T1000 (cell line): ENCODE results near the gene SOS2.

ENCODE experiments used
- DNase-seq: peaks from one replicate; lab custom pipeline; 2025; ENCODE audit warnings: mixed read lengths; lab: John Stamatoyannopoulos, UW

SOS2 gene

DNA sequence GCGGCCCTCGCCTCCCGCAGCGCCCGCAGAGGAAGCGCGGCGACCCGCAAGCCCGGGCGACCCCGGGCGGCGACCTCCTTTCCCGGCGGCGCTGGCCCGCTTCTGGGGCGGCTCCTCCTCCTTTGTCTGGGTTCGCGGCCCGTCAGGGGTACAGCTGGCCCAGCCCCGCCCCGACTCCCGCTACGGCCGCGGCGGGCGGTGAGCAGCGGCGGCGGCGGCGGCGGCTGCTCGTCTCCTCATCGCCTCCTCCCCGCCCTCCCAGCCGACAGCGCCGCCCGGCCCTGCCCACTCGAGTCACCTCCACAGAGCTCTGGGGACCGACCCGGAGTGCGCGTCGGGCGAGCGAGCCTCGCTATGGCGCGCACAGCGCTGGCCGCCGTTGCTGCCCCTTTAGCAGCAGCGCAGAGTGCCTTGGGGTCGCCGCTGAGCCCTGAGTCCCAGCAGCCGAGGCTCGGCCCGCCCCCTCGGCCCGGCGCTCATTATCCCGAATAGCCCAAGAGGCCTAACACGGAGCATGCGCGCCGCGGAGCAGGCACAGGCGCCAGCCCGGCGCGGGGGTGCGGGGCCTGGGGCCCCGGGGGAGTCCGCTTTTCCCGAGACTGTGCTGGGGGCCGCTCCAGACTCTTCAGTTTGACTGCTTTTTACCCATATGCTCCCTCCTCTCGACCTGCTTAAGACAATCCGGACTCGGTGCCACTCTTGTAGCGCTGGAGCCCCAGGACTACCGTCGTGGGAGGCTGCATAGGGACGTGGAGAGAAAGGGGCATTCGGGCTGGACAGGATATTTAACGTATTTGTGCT, at the start of gene SOS2:
TSS of gene SOS2 (minus strand) at position 104 of the 801 bp plus-strand sequence. CDS start 295 bp downstream, outside the sequence.
- DNase-seq: peak; percentile 85

DNA sequence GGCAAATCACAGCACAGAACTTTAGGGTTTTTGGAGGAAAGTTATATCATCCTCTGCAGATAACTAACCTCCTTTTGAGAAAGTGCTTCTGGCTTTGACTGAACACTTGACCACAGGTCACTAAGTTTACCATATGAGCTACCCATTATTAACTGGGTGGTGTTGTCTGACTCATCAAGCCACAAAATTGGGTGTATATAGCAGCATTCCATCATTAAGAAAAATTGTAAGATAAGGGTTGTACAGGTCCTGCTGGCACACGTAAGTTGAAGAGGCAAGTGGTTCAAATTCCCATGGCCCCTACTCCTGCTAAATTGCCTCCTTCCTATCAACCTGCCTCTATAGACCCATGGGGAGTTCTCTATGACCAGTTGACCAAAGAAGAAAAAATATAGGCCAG, 41.1 kb upstream of the SOS2 start:
- no peak for DNase-seq

DNA sequence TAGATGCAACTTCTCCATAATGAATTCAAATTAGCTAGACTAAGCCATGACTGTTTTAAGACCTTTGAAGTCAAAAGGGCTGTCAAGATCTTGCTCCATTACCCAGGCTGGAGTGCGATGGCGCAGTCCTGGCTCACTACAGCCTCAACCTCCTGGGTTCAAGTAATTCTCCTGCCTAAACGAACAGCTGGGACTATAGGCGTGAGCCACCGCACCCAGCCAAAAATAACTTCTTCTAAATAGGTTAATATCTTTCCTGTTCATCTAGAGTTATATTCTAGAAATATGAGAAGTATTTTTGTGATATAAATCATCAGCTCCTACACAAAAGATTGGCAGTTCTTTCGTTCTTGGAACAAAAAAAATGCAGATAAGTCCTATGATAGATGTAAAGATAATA, 39.6 kb upstream of the SOS2 start:
- DNase-seq: no peak

DNA sequence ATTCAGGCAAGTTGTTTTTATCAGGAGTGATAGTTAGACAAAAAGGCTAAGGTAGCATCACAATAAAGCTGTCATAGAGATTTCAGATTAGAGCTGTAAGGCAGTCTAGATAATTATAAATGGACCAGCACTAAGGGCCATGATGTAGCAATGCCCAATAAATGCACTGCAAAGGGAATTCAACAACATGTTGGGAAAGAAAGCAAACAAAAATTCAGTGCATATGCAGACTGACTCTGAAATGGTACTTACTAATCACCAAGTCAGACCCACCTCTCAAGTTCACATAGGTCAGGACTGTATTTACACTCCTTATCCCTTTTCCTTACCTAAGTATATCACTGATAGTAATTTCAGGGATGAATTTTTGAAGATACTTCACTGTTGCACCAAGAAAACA, 33.7 kb upstream of the SOS2 start:
- DNase-seq: no peak

DNA sequence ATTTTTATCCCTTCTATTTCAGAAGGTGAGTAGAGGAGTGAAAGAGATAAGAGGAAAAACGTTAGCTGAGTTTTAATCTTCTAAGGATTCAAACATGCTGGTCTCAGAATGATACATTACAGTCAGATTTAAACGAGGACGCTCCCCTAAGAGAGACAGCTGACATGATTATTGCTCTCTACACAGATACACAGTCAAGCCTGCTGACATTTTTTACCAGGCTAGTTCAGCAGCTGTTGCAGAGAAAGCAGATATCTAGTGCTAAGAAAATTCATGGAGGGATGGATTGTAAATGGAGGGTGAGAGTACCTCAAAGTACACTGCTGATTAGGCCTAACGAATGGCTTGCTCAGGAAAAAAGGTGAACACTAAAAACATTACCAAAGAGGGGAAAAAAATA, 31.9 kb upstream of the SOS2 start:
- no peak for DNase-seq

DNA sequence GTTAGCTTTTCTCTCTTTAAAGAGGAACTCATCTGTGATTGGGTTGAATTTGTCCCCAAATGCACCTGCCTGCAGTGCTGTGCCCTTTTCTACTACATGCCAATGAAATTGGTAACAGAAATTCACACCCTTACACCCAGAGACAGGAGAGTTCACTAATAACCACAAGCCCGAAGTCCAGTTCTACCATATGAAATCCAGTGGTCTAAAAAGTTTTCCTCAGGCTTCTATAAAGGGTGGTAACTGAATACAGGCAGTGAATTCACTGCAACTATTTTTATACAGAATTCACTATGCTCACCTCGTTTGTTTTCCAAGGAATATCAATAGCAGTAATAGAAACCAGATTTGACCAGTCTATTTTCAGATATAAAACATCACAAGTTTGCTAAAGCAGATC, 31.5 kb upstream of the SOS2 start:
- no peak for DNase-seq

DNA sequence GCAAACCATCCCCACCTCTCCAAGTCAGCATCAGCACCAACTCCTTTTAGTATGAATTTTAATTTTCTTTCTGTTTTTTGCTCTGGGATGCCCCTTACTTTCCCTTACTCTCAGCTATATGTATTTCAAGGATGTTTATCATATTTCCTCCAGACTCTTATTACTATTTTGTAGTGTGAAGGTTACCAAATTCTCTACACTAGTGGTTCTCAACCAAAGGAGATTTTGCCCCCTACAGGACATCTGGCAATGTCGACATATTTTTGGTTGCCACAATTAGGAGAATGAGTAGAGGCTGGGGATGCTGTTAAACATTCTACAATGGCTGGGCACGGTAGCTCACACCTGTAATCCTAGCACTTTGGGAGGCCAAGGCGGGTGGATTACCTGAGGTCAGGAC, 29.1 kb upstream of the SOS2 start:
- no peak for DNase-seq

DNA sequence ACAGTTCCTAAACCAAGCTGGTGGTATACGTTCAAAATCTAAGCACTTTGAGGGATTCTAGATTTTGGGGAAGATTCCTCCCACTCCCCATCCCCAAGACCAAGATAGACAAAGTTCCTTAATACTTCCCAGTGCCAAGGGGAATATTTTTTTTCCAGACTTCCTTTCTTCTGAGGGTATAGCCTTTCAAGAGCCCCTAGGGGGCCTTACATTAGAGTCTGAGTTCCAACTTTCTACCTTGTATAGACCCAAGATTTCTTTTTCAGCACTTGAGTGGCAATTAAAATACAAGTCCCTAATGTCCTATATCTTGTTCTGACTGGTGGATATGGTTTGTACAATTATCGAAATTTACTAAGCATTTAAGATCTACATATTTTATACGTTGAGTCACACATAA, 28.7 kb upstream of the SOS2 start:
- no peak for DNase-seq

DNA sequence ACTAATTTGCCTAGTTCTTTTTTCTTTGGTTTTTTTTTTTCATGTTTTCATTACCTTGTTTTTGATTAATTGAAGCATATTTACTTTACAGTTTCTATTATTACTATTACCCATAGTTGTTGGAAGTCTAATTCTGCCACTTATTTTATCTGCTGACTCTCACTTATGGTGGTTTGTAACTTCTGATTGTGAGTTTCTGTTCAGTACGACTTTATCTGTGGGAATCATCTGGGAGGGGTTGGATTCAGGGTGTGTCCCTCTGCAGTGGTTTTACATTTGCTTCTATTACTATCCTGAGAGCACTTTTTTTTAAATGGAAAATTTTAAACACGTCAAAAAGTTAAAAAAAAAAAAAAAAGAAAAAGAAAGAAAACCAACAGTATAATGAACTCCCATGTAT, 26.4 kb upstream of the SOS2 start:
- no peak for DNase-seq

DNA sequence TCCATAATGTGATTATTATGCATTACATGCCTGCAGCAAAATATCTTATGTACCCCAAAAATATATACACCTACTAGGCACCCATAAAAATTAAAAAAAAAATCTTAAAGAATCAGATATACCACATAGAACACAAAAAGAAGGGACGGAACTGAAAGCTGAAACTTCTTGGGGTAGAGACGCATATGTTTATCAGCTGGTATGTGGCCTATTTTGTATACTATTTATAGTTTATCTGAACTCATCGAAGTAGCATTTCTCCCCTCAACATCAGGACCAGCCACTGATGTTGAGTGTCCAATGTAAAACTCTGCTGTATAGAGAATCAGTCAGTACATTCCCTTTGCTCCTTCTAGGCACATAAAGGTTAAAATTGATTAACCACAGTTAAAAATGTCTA, 22.9 kb upstream of the SOS2 start:
- DNase-seq: no peak

DNA sequence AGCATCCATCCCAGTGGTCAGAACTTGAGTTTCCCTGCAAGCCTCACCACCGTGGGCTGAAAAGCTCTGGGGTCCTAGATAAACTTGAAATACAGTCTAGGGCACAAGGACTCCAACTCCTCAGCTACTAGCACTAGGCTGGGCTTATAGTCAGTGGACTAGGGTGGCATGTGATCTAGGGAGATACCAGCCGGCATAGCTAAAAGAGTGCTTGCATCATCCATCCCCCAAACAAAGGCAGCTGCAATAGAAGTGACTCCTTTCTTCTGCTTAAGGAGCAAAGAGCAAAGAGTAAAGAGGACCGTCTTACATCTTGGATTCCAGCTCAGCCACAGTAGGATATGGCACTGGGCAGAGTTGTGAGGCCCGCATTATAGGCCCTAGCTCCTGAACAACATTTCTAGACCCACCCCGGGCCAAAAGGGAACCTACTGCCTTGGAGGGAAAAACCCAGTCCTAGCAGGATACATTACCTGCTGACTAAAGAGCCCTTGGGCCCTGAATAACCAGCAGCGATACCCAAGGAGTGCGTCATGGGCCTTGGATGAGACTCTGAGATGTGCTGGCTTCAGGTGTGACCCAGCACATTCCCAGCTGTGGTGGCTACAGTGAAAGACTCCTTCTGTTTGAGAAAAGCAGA, 17.9 kb upstream of the SOS2 start:
- no peak for DNase-seq

DNA sequence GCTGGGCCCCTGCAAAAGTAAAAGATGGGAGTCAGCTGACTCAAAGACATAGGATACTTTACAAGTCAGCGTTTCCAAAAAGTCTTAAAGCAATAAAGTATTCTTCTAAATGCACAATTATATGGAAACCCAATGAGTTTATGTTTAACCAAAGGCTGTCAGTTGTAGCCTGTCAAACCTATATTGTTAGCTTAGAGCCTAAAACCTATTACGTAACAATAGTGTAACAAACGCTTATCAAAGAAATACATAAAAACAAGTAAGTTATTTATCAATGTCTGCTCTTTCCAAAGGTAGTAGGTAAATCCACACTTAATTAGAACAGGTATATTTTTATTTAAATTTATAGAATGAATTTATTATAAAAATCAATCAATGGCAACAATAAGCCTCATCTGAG, 15.9 kb upstream of the SOS2 start:
- no peak for DNase-seq

DNA sequence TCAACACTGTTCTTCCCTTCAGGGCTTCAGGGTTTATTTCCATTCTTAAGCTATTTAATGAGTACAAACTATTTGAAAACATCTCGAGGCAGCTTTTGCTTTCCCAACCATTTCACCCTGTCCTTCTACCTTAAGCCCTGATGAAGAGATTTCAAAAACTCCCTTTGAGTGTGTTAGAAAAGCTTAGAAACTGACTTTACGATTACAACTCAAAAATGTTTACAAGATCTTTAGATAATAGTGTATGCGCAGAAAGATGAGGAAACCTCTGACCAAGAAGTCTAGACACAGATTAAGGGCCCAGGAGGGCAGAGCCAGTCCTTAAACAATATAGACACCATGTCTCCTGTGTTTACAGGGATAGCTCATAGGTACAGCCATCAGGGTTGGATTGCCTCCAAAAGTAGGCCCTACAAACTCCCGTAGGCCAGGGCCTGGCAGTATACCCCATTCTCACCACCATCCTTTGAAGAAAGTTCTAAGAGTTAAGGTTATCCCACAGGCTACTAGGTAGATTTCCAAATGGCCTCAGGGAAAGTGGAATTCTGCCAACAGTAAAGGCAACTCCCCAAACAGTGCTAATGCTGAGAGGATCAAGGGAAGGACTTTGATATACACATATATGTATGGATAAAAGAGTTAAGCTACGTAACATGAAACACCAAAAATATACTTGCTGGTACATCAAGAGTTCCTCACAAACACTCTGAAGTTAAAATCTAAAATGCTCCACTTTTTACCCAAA, 11.4 kb upstream of the SOS2 start:
- no peak for DNase-seq

DNA sequence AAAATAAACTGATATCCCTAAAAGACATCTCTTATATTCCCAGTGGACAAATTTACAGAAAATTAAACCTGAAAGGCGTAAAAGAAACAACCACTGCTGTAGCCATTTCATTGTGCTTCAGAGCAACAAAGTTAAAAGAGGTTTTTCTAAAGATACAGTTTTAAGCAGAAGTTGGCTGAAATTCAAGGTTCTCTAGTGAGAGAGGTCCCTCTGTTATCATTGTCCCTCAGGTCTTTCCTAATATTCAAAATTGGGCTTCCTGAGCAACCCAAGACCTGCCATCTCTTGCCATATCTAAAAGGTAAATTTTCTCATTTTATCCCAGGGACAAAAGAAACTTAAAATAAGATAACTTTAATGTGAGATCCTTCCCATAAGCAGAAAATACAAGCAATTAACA, 10.7 kb upstream of the SOS2 start:
- no peak for DNase-seq

DNA sequence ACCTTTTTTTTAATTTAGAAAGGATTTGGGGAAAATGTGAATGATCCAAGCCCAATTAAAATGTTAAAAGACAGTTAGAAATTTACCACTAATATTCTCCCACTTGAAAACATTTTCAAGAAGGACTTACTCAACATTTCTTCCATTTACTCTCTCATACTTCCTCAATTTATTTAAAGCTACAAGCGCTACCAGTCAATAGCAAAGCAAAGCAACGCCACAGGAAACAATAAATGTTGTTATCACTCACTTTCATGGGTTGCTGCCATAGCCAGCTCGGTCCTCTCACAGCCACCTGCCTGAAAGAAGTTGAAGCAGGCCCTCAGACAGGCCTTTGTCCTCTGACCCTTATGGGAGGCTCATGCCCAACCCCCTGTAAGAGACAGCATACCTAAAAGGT, 6.0 kb upstream of the SOS2 start:
- DNase-seq: no peak

DNA sequence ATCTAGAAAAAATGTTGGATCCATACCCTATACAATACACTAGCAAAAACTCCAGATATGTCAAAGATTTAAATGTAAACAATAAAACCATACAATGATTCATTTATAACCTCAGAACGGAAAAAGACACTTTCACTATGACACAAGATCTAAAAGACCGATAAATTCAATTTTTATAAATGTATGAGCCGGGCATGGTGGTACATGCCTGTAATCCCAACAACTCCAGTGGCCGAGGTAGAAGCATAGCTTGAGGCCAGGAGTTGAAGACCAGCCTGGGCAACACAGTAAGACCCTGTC, 2.5 kb upstream of the SOS2 start:
- no peak for DNase-seq

DNA sequence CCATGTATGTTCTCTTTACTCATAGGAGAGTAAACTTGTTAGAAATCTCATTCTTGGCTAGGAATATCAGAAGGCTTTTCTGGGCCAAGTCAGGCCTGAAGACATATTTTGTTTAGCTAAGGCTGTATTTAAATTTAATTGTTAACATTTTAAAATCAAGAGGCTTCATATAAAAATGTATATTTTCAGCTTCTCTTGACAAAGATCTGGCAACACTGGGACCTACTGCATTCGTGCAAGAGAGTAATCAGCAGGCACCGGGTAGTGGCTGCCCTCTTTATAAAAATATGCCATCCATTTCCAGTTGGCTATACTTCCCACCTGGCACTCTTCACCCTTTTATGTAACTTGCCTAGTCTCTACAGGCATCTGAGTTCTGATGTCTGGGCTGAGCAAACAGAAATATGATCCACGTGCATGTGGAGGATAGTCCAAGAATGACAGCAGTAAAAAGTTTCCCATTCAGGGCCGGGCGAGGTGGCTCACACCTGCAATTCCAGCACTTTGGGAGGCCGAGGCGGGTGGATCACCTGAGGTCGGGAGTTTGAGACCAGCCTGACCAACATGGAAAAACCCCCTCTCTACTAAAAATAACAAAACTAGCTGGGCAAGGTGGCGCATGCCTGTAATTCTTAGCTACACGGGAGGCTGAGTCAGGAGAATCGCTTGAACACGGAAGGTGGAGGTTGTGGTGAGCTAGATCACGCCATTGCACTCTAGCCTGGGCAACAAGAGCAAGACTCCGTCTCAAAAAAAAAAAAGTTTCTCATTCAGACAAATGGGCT, 2.0 kb upstream of the SOS2 start:
- DNase-seq: no peak

DNA sequence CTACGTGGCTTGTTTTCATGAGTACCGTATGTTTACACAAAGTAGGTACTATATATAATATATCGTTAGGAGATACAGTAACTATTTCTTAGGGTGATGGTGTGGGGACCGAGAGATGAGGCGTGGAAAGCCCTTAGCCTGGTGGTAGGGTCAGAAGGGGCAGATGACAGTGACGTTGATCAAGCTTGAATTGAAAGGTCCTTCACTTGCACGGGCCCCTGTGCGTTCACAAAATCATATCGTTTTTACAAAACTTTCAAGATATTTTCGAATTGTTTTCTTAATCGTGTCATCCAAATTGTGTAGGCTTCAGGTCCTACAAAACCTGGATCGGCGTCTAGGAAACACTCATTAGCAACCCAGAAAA, 881 bp upstream of the SOS2 start:
- DNase-seq: no peak

DNA sequence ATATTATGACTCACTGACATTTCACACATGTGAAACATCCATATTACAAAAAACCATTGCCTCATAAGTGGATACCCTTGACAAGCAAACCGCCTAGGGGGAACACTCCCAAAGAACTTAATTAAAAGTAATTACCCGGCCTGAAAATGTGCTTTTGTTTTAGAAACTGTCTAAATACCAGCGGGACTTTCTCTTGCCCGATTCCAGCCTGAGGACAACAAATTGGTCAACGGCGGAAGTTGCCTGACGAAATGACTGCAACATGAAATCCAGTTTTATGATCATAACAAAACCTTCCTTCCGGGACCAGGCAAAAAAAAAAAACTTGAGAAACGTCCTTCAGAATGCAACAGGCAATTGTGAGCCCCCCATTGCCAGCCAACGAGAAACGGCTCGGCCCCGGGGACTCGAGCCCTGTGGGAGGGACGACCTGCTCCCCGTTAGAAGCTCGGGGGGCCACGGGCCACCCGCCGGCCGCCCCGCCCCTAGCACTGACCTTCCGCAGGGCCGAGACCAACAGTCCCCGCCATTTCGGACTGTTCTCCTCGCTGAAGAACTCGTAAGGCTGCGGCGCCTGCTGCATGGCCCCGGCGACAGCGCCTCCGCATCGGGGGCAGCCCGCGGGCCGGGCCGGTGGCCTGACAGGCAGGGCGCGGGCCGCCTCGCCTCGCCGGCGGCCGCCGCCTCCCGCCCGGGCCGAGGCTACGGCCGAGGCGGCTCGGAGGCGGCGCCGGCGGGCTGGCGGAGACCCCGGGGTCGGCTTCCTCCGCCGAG, 490 bp downstream of the SOS2 start:
- no peak for DNase-seq

DNA sequence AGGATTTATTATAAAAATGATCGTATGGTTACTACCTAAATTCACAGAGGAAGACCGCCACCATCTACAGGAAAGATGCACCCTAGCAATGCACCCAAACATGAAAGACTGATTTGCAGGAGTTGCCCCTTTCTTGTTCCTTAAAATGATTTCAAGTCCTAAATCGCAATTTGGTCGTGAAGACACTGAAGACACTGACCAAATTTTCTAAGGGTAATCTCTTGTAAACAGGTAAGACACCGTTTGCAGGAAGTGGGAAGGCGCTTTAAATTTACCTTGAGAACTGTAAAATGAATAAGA, 1.0 kb downstream of the SOS2 start:
- DNase-seq: no peak

DNA sequence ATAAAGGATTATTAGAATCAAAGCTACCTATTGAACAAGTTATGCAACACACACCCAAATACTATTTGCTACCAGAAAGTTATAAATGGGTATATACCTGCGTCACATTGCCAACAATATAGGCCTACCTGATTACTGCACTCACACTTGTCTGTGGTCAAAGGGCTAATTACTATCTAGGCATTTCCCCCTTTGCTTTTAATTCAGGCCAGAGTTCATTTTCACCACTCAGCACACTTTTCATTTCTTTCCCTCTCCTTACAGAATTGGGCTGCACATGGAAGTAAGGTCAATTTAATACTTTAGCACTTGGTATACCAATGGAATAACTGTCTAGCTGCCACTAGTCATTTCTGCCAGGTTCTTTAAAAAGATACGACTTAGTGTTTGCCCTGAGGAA, 1.7 kb downstream of the SOS2 start:
- no peak for DNase-seq

DNA sequence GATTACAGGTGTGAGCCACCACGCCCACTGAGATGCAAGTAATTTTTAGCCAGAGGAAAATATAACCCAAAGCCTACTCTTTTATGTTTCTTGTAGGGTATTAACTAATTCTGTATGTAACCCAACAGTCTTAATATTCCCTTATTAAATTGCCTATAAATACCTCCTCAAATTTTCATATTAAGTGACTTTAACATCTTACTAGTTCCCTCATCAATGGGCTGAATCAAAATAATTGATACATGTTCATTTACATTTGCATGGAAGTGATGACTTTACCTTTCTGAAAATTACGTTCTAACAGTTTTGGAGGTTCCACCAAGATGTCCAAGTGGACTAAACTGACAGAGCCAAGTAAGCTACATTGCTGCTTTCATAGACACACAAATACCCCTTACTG, 3.1 kb downstream of the SOS2 start:
- DNase-seq: no peak
